Mucosa of descending colon (tissue), 3 donors: ENCODE results near the gene CPTP. TPM values are rescaled to one million over a fixed set of nuclear protein-coding genes. Genes with fewer than 3 reads are reported as not detected.

Source experiments
- ATAC-seq: fragments of 200-7000 bp; cut with Tn5 transposase; one replicate; pipeline ENCODE4 v1.9.1; 2020; ENCODE audit warnings: mild to moderate bottlenecking, moderate library complexity
- DNase-seq, 3 donors: peaks; one replicate each; pipeline ENCODE4 v3.0.0-alpha.2; 2020
- H3K36me3 ChIP-seq: fragments of 200-600 bp; one replicate; pipeline ENCODE4 v1.8.0; 2021; ENCODE audit warnings: low read depth, mild to moderate bottlenecking
- H3K4me1 ChIP-seq: fragments of 200-600 bp; one replicate; pipeline ENCODE4 v1.8.0; 2021; ENCODE audit warnings: low read depth, mild to moderate bottlenecking
- H3K4me3 ChIP-seq: fragments of 200-600 bp; one replicate; pipeline ENCODE4 v1.8.0; 2021; ENCODE audit warnings: mild to moderate bottlenecking
- H3K9me3 ChIP-seq: fragments of 200-600 bp; one replicate; pipeline ENCODE4 v1.8.0; 2021; ENCODE audit warnings: mild to moderate bottlenecking
- intact Hi-C, 2 donors: fragments of 100-400 bp; cut with DNase I in 1 of 2; cut with micrococcal nuclease in 1 of 2; formaldehyde crosslinking; loops; one replicate each; pipeline versions ENCODE4 v1.11.0 to v1.11.1; 2022; cut with DNase I, micrococcal nuclease
- total RNA-seq, 3 donors: library from RNA; stranded (reverse); fragmentation: NEBNext Ultra II Directional in 2 of 3; extraction: Animal tissue kit (Norgen Biotek cat#: 25700) in 2 of 3; gene quantifications; one replicate each; pipeline versions ENCODE4 v1.2.1 to v1.2.4, GENCODE V29; 2021 to 2023
- TF ChIP-seq, protein P1 (sequence below): fragments of 200-600 bp; IDR thresholded peaks from one replicate; pipeline ENCODE4 v1.8.0; 2022; ENCODE audit warnings: antibody characterized with exemption, mild to moderate bottlenecking
- donor health status: DM: no; HTN: no; CAD: no; lungs with moderate emphysema.
- donor health status: DM: no; HTN: no; CAD: no.
- donor health status: DM: no; HTN: yes; CAD: no.

CPTP gene
- total RNA-seq, 3 donors from 2014 or later = 41.2 to 77.9 (median 55.5) TPM

DNA sequence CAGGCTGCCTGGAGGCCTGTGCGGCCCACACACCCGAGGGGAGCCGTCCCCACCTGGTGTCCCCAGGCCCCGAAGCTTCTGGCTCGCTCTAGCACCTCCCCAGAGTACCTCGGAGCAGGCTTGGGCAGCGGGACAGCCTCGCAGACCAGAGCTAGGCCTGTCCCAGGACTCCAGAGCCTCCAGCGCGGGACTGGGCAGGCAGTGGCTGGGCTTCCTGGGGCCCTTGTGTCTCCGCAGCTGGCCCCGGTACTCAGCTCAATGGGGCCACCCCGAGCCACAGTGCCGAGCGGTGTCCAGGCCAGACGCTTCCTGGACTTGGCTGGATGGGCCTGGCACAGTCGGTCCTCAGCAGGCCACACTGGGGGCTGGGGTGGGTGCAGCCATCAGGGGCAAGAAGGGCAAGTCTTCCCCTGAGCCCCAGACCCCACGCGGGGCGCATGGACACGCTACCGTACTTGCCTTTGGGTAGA is 39.5 kb upstream of the CPTP start:
- intact Hi-C loops = no loop called here
- H3K36me3 ChIP-seq = no peaks in the 10 kb centered on the region
- DNase-seq (peak in 1 of 3 donors; percentile 47), ATAC-seq (no peak)
- peaks cover 18% of the 10 kb centered on the region for H3K4me1 ChIP-seq
- TF ChIP-seq, protein P1, sequence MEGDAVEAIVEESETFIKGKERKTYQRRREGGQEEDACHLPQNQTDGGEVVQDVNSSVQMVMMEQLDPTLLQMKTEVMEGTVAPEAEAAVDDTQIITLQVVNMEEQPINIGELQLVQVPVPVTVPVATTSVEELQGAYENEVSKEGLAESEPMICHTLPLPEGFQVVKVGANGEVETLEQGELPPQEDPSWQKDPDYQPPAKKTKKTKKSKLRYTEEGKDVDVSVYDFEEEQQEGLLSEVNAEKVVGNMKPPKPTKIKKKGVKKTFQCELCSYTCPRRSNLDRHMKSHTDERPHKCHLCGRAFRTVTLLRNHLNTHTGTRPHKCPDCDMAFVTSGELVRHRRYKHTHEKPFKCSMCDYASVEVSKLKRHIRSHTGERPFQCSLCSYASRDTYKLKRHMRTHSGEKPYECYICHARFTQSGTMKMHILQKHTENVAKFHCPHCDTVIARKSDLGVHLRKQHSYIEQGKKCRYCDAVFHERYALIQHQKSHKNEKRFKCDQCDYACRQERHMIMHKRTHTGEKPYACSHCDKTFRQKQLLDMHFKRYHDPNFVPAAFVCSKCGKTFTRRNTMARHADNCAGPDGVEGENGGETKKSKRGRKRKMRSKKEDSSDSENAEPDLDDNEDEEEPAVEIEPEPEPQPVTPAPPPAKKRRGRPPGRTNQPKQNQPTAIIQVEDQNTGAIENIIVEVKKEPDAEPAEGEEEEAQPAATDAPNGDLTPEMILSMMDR = no peak
- no peak overlapping the region for H3K4me3 ChIP-seq
- no peaks in the 10 kb centered on the region for H3K9me3 ChIP-seq

DNA sequence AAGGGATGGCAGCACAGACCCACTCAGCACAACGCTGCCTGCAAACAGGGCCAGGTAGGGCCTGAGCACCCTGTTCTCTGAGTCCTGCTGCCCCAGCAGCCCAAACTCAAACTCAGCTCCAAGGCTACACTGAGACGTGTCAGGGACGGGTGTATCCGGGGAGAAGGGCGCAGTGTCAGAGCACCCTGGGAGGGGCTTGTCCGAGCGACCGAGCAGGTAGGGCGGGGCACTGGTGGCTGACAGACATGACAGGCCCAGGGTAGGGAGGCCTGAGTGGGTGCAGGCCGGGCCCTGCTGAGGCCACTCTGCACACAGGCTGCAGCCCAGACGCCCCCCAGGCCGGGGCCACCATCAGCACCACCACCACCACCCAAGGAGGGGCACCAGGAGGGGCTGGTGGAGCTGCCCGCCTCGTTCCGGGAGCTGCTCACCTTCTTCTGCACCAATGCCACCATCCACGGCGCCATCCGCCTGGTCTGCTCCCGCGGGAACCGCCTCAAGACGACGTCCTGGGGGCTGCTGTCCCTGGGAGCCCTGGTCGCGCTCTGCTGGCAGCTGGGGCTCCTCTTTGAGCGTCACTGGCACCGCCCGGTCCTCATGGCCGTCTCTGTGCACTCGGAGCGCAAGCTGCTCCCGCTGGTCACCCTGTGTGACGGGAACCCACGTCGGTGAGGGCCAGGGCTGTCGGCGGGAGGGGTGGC is 38.8 kb upstream of the CPTP start:
- peaks cover 18% of the 10 kb centered on the region for H3K4me1 ChIP-seq
- peak in 2 of 3 donors; percentile 45 to 62 for DNase-seq
- H3K4me3 ChIP-seq = no peak overlapping the region
- TF ChIP-seq, protein P1 = no peak
- no peaks in the 10 kb centered on the region for H3K36me3 ChIP-seq
- H3K9me3 ChIP-seq = no peaks in the 10 kb centered on the region
- ATAC-seq = peak; percentile 36
- intact Hi-C loops = no loop called here

DNA sequence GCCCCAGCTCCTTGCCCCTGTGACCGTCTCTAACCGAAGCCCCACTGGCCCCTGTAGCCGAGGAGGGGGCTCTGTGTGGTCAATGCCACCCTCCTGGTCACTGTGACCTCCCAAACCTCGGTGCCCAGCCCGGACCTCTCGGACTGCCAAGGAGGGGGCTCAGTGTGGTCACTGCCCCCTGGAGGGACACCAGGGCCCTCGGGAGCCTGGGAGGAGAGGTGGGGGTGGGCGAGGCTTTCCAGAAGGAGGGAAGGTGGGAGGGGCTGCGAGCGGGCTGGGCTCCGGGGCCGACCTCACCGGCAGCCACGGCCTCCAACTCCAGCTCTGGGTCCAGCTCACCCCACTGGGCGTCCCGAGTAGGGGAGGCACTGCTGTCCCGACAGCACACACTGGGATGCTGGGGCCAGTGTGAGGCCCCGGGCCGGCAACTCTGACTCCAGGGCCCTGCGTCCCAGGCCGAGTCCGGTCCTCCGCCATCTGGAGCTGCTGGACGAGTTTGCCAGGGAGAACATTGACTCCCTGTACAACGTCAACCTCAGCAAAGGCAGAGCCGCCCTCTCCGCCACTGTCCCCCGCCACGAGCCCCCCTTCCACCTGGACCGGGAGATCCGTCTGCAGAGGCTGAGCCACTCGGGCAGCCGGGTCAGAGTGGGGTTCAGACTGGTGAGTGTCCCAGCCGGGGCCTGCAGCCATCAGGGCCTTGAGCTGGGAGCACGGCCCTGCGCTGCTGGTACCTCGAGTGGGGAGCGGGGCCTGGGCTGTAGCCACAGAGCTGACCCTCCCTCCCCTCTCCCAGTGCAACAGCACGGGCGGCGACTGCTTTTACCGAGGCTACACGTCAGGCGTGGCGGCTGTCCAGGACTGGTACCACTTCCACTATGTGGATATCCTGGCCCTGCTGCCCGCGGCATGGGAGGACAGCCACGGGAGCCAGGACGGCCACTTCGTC is 38.0 kb upstream of the CPTP start:
- no peaks in the 10 kb centered on the region for H3K9me3 ChIP-seq
- TF ChIP-seq, protein P1 = no peak
- intact Hi-C loops = no loop called here
- ATAC-seq (no peak), DNase-seq (peak in 1 of 3 donors; percentile 47)
- no peaks in the 10 kb centered on the region for H3K36me3 ChIP-seq
- H3K4me1 ChIP-seq = peaks cover 20% of the 10 kb centered on the region
- H3K4me3 ChIP-seq = no peak overlapping the region

DNA sequence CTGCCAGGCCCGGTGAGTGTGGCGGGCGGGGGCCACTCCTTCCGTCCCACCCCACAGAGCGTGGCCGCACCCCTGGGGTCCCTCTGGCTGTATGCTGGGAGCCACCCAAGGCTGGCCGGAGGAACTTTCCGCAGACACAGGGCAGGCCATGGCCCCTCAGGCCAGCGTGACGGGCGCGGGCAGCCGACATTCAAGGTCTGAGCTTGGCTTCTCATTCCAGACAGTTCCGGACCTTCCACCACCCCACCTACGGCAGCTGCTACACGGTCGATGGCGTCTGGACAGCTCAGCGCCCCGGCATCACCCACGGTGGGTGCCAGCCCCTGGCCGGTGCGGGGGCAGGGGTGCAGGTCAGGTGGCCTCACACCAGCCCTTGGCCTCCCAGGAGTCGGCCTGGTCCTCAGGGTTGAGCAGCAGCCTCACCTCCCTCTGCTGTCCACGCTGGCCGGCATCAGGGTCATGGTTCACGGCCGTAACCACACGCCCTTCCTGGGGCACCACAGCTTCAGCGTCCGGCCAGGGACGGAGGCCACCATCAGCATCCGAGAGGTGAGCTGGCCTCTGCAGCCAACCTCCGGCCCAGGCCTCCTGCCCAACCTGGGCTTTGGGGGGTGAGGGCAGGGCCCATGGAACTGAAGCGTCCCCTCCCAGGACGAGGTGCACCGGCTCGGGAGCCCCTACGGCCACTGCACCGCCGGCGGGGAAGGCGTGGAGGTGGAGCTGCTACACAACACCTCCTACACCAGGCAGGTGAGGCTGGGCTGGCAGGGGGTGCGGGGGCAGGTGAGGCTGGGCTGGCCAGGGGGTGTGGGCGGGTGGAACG is 37.1 kb upstream of the CPTP start:
- peak in 1 of 3 donors; percentile 44 for DNase-seq
- TF ChIP-seq, protein P1 = no peak

DNA sequence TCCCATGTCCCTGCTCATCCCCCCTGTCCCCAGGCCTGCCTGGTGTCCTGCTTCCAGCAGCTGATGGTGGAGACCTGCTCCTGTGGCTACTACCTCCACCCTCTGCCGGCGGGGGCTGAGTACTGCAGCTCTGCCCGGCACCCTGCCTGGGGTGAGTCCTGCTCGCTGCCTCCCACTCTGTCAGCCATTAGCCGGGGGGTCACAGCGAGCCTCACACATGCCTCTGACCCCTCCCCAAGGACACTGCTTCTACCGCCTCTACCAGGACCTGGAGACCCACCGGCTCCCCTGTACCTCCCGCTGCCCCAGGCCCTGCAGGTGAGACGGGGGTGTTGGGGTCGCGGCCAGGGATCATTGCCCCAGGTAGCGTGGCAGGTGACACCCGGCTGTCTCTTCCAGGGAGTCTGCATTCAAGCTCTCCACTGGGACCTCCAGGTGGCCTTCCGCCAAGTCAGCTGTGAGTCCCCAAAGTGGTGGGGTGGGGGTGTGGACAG is 34.3 kb upstream of the CPTP start:
- intact Hi-C loops = no loop called here
- Histone ChIP-seq H3K4me1 (peaks cover 18% of the 10 kb centered on the region), H3K36me3 (no peaks in the 10 kb centered on the region), H3K9me3 (no peaks in the 10 kb centered on the region), H3K4me3 (no peak overlapping the region)
- DNase-seq (peak in 2 of 3 donors; percentile 82 to 87), ATAC-seq (peak; percentile 67)
- TF ChIP-seq, protein P1 = peak; percentile 66

More for the DNA sequence above, 37.1 kb upstream of the CPTP start:
- ATAC-seq = no peak
- intact Hi-C loops = no loop called here
- Histone ChIP-seq H3K4me1 (peaks cover 18% of the 10 kb centered on the region), H3K9me3 (no peaks in the 10 kb centered on the region), H3K36me3 (no peaks in the 10 kb centered on the region), H3K4me3 (no peak overlapping the region)
